SJSA1 (cell line): ENCODE results near the gene ATOH8. TPM values are rescaled to one million over a fixed set of nuclear protein-coding genes. Genes with fewer than 3 reads are reported as not detected.

Source experiments
- DNase-seq, 2 experiments: peaks; one replicate each; pipeline ENCODE4 v3.0.0-alpha.2; 2015 to 2020; ENCODE audit warnings: low spot score in 2 of 2, low read depth in 1 of 2
- H3K27ac ChIP-seq: fragments of 250-450 bp; sonication (Bioruptor Pico); 2 replicates; pipeline ENCODE4 v1.5.1; 2020; ENCODE audit warnings: mild to moderate bottlenecking, moderate library complexity
- H3K27me3 ChIP-seq: fragments of 250-450 bp; sonication (Bioruptor Pico); replicated peaks from 2 replicates; pipeline ENCODE4 v1.5.1; 2020; ENCODE audit warnings: mild to moderate bottlenecking, moderate library complexity
- H3K36me3 ChIP-seq: fragments of 250-450 bp; sonication (Bioruptor Pico); 2 replicates; pipeline ENCODE4 v1.5.1; 2020; ENCODE audit warnings: mild to moderate bottlenecking
- H3K4me1 ChIP-seq: fragments of 250-450 bp; sonication (Bioruptor Pico); replicated peaks from 2 replicates; pipeline ENCODE4 v1.6.1; 2021; ENCODE audit warnings: mild to moderate bottlenecking
- H3K4me3 ChIP-seq: fragments of 250-450 bp; sonication (Bioruptor Pico); 2 replicates; pipeline ENCODE4 v1.5.1; 2020; ENCODE audit warnings: mild to moderate bottlenecking
- H3K9me3 ChIP-seq: fragments of 250-450 bp; sonication (Bioruptor Pico); replicated peaks from 2 replicates; pipeline ENCODE4 v1.5.1; 2020; ENCODE audit warnings: mild to moderate bottlenecking
- total RNA-seq: library from RNA; depleted of rRNA; stranded (reverse); fragments of >200 nt; shearing (Covaris generic); gene quantifications from 2 replicates; pipeline ENCODE4 v1.2.3, GENCODE V29; 2014

Gene ATOH8
- total RNA-seq, 1 experiment from 2014 or later, result 16.4 TPM

DNA sequence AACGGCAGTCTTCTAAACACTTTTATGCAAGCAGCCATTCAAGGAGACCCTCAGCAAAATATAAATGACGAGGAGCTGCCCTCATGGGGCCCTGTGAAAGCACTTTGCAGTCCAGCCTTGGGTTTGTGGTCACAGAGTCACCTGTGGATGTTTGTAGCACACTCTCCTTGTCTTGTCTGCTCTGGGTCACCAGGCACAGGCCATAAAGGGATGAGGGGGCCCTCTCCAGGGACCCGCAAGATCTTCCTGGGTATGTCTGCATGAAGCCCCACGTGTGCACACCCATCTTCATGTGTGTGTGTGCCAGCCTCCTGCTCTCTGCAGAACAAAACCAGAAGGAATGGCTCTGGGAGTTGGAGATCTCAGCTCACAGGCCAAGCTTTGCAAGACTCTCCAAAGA is 36.2 kb downstream of the ATOH8 start:
- Histone ChIP-seq H3K27me3 (no peaks in the 10 kb centered on the region), H3K9me3 (no peaks in the 10 kb centered on the region; the same call in 1 of the 2 replicates), H3K4me3 (no peak overlapping the region), H3K4me1 (peaks cover 48% of the 10 kb centered on the region), H3K36me3 (peaks cover 10% of the 10 kb centered on the region), H3K27ac (no peak overlapping the region)
- no peak for DNase-seq

- Histone ChIP-seq H3K4me1 (peaks cover 48% of the 10 kb centered on the region), H3K27me3 (no peaks in the 10 kb centered on the region), H3K36me3 (peaks cover 10% of the 10 kb centered on the region), H3K4me3 (no peak overlapping the region), H3K27ac (no peak overlapping the region), H3K9me3 (no peaks in the 10 kb centered on the region)
- DNase-seq, result no peak
Measured at GRCh38 chr2:85790499-85791188, 36.9 kb downstream of the ATOH8 start.

DNA sequence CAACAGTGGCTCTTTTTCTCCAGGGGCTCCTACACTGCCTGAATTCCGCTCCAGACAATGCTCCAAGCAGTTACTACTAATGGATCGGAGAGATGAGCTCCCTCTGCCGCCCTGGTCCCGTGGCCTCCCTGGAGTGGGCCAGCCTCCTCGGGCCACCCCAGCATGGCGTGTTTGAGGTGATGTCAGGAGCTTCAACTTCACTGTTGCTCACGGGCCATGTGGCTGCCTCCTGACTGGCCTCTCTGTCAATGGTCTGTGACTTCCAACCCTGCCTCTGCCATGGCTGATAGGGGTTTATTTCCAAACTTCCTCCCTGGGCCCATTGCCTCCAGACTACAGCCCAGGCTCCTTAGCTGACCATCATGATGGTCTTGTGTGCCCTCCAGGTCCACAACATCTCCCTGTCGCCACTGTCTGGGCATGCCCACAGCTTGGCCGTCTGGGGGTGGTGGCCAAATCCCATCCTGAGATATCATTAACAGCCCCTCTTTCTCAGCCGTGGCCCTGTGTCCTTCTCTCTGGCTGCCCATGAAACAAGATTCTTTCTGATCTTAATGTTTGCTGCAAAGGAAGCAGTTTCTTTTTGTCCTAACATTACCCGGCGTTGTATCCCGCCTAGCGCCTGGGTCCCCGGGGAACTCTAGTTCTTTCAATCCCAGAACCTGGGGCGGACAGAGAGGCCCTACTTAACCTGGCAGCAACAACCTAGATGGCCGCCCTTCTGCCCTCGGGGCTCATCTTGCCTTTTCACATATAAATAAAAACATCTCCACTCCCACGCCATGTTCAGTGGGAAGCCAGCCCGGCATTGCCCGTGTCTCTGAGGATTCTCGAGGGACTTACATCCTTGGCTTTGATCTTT is 38.1 kb downstream of the ATOH8 start:
- 0 out of 2 replicates have a peak overlapping the region, but pooled peaks have one; percentile 15 for H3K27ac ChIP-seq
- H3K4me3 ChIP-seq, result no peak overlapping the region
- H3K27me3 ChIP-seq, result no peaks in the 10 kb centered on the region
- H3K4me1 ChIP-seq, result peaks cover 58% of the 10 kb centered on the region
- peaks cover 6% of the 10 kb centered on the region for H3K36me3 ChIP-seq
- H3K9me3 ChIP-seq, result no peaks in the 10 kb centered on the region
- DNase-seq, result no peak

DNA sequence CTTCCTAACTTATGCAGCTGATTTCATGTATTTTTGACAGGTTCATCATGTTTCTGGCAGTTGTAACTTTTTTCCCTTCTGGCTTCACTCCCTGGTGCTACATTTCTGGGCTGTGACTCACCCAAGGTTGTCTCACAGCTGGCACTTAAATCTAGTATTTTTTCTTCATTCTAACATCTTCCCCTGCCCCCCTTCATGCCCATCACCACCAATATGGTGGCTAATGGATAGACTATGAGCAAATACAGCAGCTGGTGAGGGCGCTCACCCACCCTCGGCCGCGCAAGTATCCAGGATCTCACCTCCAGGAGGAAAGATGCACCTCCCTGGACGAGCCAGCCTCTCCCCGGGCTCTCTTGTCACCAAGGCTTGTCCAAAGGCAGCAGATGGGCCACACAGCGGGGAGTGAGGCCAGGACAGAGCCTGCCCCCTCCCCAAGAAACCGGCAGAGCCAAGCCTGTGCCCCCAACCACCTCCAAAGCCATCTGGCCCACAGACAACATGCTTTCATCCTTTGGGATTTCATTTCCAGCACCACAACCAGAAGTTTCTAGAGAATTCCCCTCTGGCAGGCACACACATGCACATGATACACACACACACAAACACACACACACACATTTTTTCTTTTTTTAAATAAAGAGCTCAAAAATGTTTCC is 39.1 kb downstream of the ATOH8 start:
- Histone ChIP-seq H3K27ac (peak overlapping the region; percentile 38), H3K36me3 (no peaks in the 10 kb centered on the region; the same call in none of the 2 replicates), H3K4me1 (peaks cover 67% of the 10 kb centered on the region), H3K9me3 (no peaks in the 10 kb centered on the region), H3K4me3 (no peak overlapping the region), H3K27me3 (no peaks in the 10 kb centered on the region)
- DNase-seq, result peak; percentile 60 to 69

DNA sequence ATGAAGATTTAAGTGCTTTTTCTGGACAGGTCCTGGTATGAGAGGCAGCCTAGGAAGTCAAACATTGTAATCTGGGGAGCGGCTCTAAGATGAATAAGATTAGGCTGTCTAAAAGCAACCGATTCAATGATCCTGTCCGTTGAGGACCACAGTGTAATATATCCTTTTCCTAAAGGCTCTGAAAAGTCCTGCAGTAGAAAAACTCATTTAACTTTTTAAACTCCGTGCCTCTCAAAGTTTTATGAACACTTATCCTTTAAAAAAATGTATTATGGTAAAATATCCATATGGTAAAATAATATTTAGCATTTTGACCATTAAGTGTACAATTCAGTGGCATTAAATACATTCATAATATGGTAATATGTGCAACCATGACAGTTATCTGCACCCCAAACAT is 39.8 kb downstream of the ATOH8 start:
- no peak overlapping the region for H3K4me3 ChIP-seq
- H3K4me1 ChIP-seq, result peaks cover 66% of the 10 kb centered on the region
- no peak for DNase-seq
- H3K9me3 ChIP-seq, result no peaks in the 10 kb centered on the region
- H3K27me3 ChIP-seq, result no peaks in the 10 kb centered on the region
- H3K27ac ChIP-seq, result peak overlapping the region; percentile 38
- H3K36me3 ChIP-seq, result no peaks in the 10 kb centered on the region; the same call in 1 of the 2 replicates

GRCh38 chr2:85794038-85794441 is 40.2 kb downstream of the ATOH8 start:
- H3K36me3 ChIP-seq, result no peaks in the 10 kb centered on the region; the same call in 1 of the 2 replicates
- H3K4me1 ChIP-seq, result peaks cover 62% of the 10 kb centered on the region
- no peaks in the 10 kb centered on the region for H3K9me3 ChIP-seq
- H3K27me3 ChIP-seq, result no peaks in the 10 kb centered on the region
- no peak overlapping the region for H3K4me3 ChIP-seq
- DNase-seq, result no peak
- H3K27ac ChIP-seq, result no peak overlapping the region

- Histone ChIP-seq H3K9me3 (no peaks in the 10 kb centered on the region), H3K36me3 (no peaks in the 10 kb centered on the region), H3K27me3 (no peaks in the 10 kb centered on the region), H3K27ac (no peak overlapping the region), H3K4me1 (peaks cover 64% of the 10 kb centered on the region), H3K4me3 (no peak overlapping the region)
- no peak for DNase-seq
Measured at GRCh38 chr2:85794491-85795121, 40.8 kb downstream of the ATOH8 start.

DNA sequence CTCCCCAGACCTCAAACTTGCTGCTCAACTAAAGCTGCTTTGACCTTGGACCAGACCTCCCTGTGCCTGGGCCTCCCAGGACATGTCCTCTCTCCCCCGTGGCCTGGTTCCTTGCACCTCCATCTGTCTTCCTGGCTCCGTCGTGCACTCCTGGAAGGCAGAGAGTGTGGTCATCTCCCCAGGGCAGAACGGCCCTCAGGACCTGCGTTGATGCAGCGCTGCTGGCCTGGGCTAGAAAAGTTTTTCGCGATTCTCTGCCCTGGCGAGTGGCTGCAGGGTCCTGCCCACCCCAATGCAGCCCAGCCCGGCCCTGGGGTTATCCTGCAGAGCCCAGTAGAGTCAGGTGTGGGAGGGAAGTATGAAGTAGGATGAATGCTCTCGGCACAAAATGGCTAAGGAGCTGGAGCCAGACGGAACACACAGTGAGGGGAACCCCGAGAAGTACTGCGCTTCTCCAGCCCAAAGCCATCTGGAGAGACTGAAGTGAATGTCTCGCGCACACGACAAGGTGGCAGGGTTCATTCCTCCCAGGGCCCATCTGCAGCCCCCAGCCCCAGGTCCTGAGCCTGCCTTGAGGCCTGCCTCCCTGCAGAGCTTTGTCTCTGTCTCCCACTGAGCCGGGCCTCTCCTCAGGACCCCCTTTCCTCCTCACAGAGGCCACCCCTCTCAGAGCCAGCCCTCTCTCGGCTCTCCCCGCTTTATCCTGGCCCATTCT is 41.7 kb downstream of the ATOH8 start:
- Histone ChIP-seq H3K27ac (no peak overlapping the region), H3K4me1 (peaks cover 65% of the 10 kb centered on the region)

GRCh38 chr2:85796046-85796340 is 42.2 kb downstream of the ATOH8 start:
- no peaks in the 10 kb centered on the region for H3K9me3 ChIP-seq
- no peaks in the 10 kb centered on the region for H3K36me3 ChIP-seq
- no peak overlapping the region for H3K4me3 ChIP-seq
- H3K27me3 ChIP-seq, result no peaks in the 10 kb centered on the region
- peaks cover 65% of the 10 kb centered on the region for H3K4me1 ChIP-seq
- DNase-seq, result no peak
- no peak overlapping the region; the same call in 1 of the 2 replicates for H3K27ac ChIP-seq

More for the DNA sequence above, 41.7 kb downstream of the ATOH8 start:
- Histone ChIP-seq H3K36me3 (no peaks in the 10 kb centered on the region), H3K9me3 (no peaks in the 10 kb centered on the region), H3K4me3 (no peak overlapping the region), H3K27me3 (no peaks in the 10 kb centered on the region)
- DNase-seq, result no peak

GRCh38 chr2:85796341-85797262 is 42.8 kb downstream of the ATOH8 start:
- Histone ChIP-seq H3K36me3 (no peaks in the 10 kb centered on the region), H3K27ac (peak overlapping the region; percentile 19; the same call in 1 of the 2 replicates), H3K9me3 (no peaks in the 10 kb centered on the region), H3K4me1 (peaks cover 64% of the 10 kb centered on the region), H3K27me3 (no peaks in the 10 kb centered on the region), H3K4me3 (no peak overlapping the region)
- peak in 1 of 2 experiments; percentile 43 for DNase-seq

- H3K27ac ChIP-seq, result no peak overlapping the region
- H3K4me1 ChIP-seq, result peaks cover 58% of the 10 kb centered on the region
Measured at GRCh38 chr2:85797263-85797660, 43.5 kb downstream of the ATOH8 start.

DNA sequence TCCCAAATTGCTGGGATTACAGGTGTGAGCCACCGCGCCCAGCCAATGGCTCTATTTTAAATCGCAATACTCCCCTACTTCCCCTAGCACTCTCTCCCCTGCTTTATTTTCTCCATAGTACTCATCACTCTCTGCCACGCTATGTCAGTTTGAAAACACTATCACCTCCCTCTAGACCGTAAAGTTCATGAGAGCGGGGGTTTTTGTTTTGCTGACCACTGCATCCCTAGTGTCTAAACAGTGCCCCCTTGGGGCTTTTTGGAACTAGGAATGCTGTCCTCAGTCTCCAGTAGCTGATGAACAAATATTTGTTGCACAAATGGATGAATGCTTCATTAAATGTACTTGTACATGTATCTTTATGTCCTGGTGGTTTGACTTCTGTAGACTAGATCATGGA is 44.1 kb downstream of the ATOH8 start:
- Histone ChIP-seq H3K4me1 (peaks cover 51% of the 10 kb centered on the region), H3K27me3 (no peaks in the 10 kb centered on the region), H3K36me3 (no peaks in the 10 kb centered on the region), H3K4me3 (no peak overlapping the region), H3K27ac (no peak overlapping the region), H3K9me3 (no peaks in the 10 kb centered on the region)
- DNase-seq, result peak in 1 of 2 experiments; percentile 43

More at GRCh38 chr2:85797263-85797660, 43.5 kb downstream of the ATOH8 start:
- DNase-seq, result no peak
- no peaks in the 10 kb centered on the region for H3K36me3 ChIP-seq
- H3K9me3 ChIP-seq, result no peaks in the 10 kb centered on the region
- H3K27me3 ChIP-seq, result no peaks in the 10 kb centered on the region
- no peak overlapping the region for H3K4me3 ChIP-seq
